PFSK-1 (cell line): ENCODE results near the gene RBMS3.

Experiments
- POLR2AphosphoS5 ChIP-seq: IDR thresholded peaks from 2 replicates; pipeline ENCODE4 v1.6.1; 2012; ENCODE audit warnings: low read depth, mild to moderate bottlenecking, control low read depth, low read length, moderate library complexity
- TAF1 ChIP-seq: IDR thresholded peaks from 2 replicates; pipeline ENCODE4 v1.6.1; 2012; ENCODE audit warnings: low read length, control low read depth, borderline replicate concordance; ENCODE audit not compliant: insufficient read depth

DNA sequence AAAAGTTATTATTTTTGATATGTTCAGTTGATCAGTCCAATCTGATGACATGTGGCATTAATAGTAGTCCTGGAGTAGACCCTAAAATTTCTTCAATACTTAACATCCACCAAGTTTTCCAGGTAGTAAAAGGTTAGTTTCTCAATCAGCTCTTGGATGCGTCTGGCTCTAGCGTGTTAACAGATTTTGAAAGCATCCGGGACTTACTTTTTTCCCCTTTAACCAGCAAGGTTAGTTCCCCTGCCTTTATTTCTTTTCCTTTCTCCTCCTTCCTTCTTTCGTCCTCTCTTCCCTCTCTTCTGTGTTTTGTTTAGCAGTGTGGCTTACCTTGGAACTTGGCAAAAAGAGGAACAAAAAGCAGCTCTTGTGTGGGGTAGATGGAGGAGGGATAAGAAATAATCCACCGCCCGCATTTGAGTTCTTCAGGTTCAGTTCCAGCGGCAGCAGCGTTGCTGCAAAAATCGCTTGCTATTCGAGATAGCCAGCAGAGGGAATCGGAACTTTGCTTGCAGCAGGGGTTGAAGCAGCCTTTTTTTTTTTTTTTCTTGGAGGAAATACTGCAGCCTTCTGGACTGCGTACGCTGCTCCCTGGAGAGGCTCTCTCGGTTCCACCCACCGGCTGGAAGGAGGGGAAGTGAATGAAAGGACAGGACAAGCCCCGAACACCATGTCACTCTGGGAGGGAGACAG, at the start of gene RBMS3:
- no peak; the same call in none of the 2 replicates for TF ChIP-seq POLR2AphosphoS5
- peak; percentile 48; the same call in 1 of the 2 replicates for TF ChIP-seq TAF1
